Activated CD4-positive, CD25-positive, alpha-beta regulatory T cell treated with anti-CD3 and anti-CD28 coated beads, Interleukin-2, amount 50 U/mL, for 16 hours (primary cell): Measurements from ENCODE around the gene PITPNC1.
"Not testable (repeated sequence)": the region's sequence is repeated elsewhere in the genome, so short reads cannot be mapped to it uniquely, and the experiment has no call there.

ENCODE experiments used
- DNase-seq: peaks from one replicate; pipeline ENCODE4 v3.0.0-alpha.2; 2020; ENCODE audit warnings: low read depth, low spot score

PITPNC1 gene

GRCh38 chr17:67619555-67619954, 242.5 kb downstream of the PITPNC1 start:
- DNase-seq: no peak

GRCh38 chr17:67620088-67620487, 243.0 kb downstream of the PITPNC1 start:
- DNase-seq: no peak

- no peak for DNase-seq
Observed at GRCh38 chr17:67620636-67621035, 243.6 kb downstream of the PITPNC1 start.

- no peak for DNase-seq
Observed at GRCh38 chr17:67623767-67624166, 246.7 kb downstream of the PITPNC1 start.

- DNase-seq: no peak
Observed at GRCh38 chr17:67624886-67625656, 248.0 kb downstream of the PITPNC1 start.

GRCh38 chr17:67625971-67626370, 248.9 kb downstream of the PITPNC1 start:
- DNase-seq: no peak

- no peak for DNase-seq
Observed at GRCh38 chr17:67628580-67629013, 251.5 kb downstream of the PITPNC1 start.

GRCh38 chr17:67629971-67630320, 252.9 kb downstream of the PITPNC1 start:
- no peak for DNase-seq

- not testable (repeated sequence) for DNase-seq
Observed at GRCh38 chr17:67630836-67631235, 253.8 kb downstream of the PITPNC1 start.

- DNase-seq: no peak
Observed at GRCh38 chr17:67632141-67632540, 255.1 kb downstream of the PITPNC1 start.

- DNase-seq: no peak
Observed at GRCh38 chr17:67633751-67634211, 256.7 kb downstream of the PITPNC1 start.

GRCh38 chr17:67635681-67636080, 258.6 kb downstream of the PITPNC1 start:
- DNase-seq: no peak

GRCh38 chr17:67636312-67636711, 259.2 kb downstream of the PITPNC1 start:
- DNase-seq: no peak

- no peak for DNase-seq
Observed at GRCh38 chr17:67636834-67637520, 259.9 kb downstream of the PITPNC1 start.

GRCh38 chr17:67637901-67638641, 261.0 kb downstream of the PITPNC1 start:
- no peak for DNase-seq

GRCh38 chr17:67638871-67639270, 261.8 kb downstream of the PITPNC1 start:
- no peak for DNase-seq

GRCh38 chr17:67639555-67639954, 262.5 kb downstream of the PITPNC1 start:
- no peak for DNase-seq

- no peak for DNase-seq
Observed at GRCh38 chr17:67639979-67640378, 262.9 kb downstream of the PITPNC1 start.

GRCh38 chr17:67642488-67642887, 265.4 kb downstream of the PITPNC1 start:
- no peak for DNase-seq

- no peak for DNase-seq
Observed at GRCh38 chr17:67644061-67644460, 267.0 kb downstream of the PITPNC1 start.

GRCh38 chr17:67645195-67645594, 268.1 kb downstream of the PITPNC1 start:
- DNase-seq: not testable (repeated sequence)

- no peak for DNase-seq
Observed at GRCh38 chr17:67646472-67646871, 269.4 kb downstream of the PITPNC1 start.
